Panc1 (cell line): ENCODE data around the gene HMGA1. TPM values are rescaled to one million over a fixed set of nuclear protein-coding genes. Genes with fewer than 3 reads are reported as not detected.

Source experiments
- ATAC-seq: fragments of 200-7000 bp; cut with Tn5 transposase; 2 replicates; pipeline ENCODE4 v1.9.1; 2020; ENCODE audit warnings: mild to moderate bottlenecking, moderate library complexity
- BruUV-seq: library from RNA; stranded (reverse); fragments of 400-500 nt; replicated peaks from 2 replicates; lab custom pipeline; 2021; lab: Mats Ljungman, UMichigan
- CTCF ChIA-PET: fragments of 300-600 bp; sonication (Branson Sonifier 250); formaldehyde crosslinking; loops from one replicate; lab custom pipeline; 2022; ENCODE audit warnings: antibody characterized with exemption; lab: Charles Lee
- POLR2A ChIA-PET: fragments of 300-600 bp; sonication (Branson Sonifier 250); formaldehyde crosslinking; loops from one replicate; lab custom pipeline; 2022; ENCODE audit warnings: antibody characterized with exemption; lab: Charles Lee
- DNase-seq: peaks from one replicate; pipeline ENCODE4 v3.0.0-alpha.2; 2010; ENCODE audit warnings: low read depth, low spot score
- H3K27ac ChIP-seq: 2 replicates; pipeline ENCODE4 v1.5.1; 2011; ENCODE audit warnings: mild to moderate bottlenecking, low read length, inconsistent platforms
- H3K27me3 ChIP-seq: fragments of 200-500 bp; sonication (Bioruptor generic); 2 replicates; pipeline ENCODE4 v1.6.0; 2014; ENCODE audit warnings: low read length, inconsistent platforms; ENCODE audit not compliant: control insufficient read depth, insufficient read depth
- H3K36me3 ChIP-seq: fragments of 200-500 bp; sonication (Bioruptor generic); 2 replicates; pipeline ENCODE4 v1.5.1; 2014; ENCODE audit warnings: inconsistent platforms, mild to moderate bottlenecking, low read length, moderate library complexity; ENCODE audit not compliant: control insufficient read depth, insufficient read depth
- H3K4me1 ChIP-seq: 2 replicates; pipeline ENCODE4 v1.5.1; 2011; ENCODE audit warnings: inconsistent platforms, mild to moderate bottlenecking, low read length, moderate library complexity; ENCODE audit not compliant: control insufficient read depth, insufficient read depth
- H3K4me3 ChIP-seq, 2 experiments: 2 replicates each; pipeline ENCODE4 v1.5.1; 2011 to 2012; ENCODE audit warnings: low read depth in 2 of 2, low read length in 2 of 2, mild to moderate bottlenecking in 2 of 2, inconsistent platforms in 1 of 2, moderate library complexity in 1 of 2
- H3K9me3 ChIP-seq: fragments of 200-500 bp; sonication (Bioruptor generic); 2 replicates; pipeline ENCODE4 v1.5.1; 2014; ENCODE audit warnings: low read depth, mild to moderate bottlenecking, inconsistent platforms, low read length, moderate library complexity; ENCODE audit not compliant: control insufficient read depth, insufficient read depth
- POLR2AphosphoS5 ChIP-seq: IDR thresholded peaks from 2 replicates; pipeline ENCODE4 v1.6.1; 2012; ENCODE audit warnings: mild to moderate bottlenecking, low read depth, low read length, moderate library complexity
- SIN3A ChIP-seq: IDR thresholded peaks from 2 replicates; pipeline ENCODE4 v1.6.1; 2012; ENCODE audit warnings: low read depth, mild to moderate bottlenecking, low read length, moderate library complexity, borderline replicate concordance; ENCODE audit not compliant: insufficient read depth
- TCF7L2 ChIP-seq: IDR thresholded peaks from 2 replicates; pipeline ENCODE4 v1.6.1; 2011; ENCODE audit warnings: mild to moderate bottlenecking, low read depth, low read length, inconsistent platforms
- in situ Hi-C: cut with HindIII; loops from 2 replicates; pipeline ENCODE4 v1.10.0; 2016; ENCODE audit warnings: low sequenced_read_pairs, low pct_unique_long_range_greater_than_20kb
- intact Hi-C: fragments of 100-400 bp; cut with micrococcal nuclease; formaldehyde crosslinking; loops from one replicate; pipeline ENCODE4 v1.10.0; 2022; ENCODE audit not compliant: unreplicated experiment
- total RNA-seq: library from RNA; stranded (reverse); gene quantifications from one replicate; pipeline ENCODE4 v1.2.1, GENCODE V29; 2021; ENCODE audit not compliant: unreplicated experiment
- TF ChIP-seq, protein P1 (sequence below): fragments of 450-650 bp; IDR thresholded peaks from 2 replicates; pipeline ENCODE4 v1.5.1; 2017; ENCODE audit warnings: mild to moderate bottlenecking
- TF ChIP-seq, protein P2 (sequence below), 2 experiments: IDR thresholded peaks; 2 replicates each; pipeline ENCODE4 v1.6.1; 2011 to 2012; ENCODE audit warnings: low read depth in 2 of 2, control low read depth in 1 of 2, low read length in 1 of 2, mild to moderate bottlenecking in 1 of 2, moderate library complexity in 1 of 2; ENCODE audit not compliant: insufficient read depth in 1 of 2

Gene HMGA1
- total RNA-seq, 1 experiment from 2014 or later = 444 TPM

DNA sequence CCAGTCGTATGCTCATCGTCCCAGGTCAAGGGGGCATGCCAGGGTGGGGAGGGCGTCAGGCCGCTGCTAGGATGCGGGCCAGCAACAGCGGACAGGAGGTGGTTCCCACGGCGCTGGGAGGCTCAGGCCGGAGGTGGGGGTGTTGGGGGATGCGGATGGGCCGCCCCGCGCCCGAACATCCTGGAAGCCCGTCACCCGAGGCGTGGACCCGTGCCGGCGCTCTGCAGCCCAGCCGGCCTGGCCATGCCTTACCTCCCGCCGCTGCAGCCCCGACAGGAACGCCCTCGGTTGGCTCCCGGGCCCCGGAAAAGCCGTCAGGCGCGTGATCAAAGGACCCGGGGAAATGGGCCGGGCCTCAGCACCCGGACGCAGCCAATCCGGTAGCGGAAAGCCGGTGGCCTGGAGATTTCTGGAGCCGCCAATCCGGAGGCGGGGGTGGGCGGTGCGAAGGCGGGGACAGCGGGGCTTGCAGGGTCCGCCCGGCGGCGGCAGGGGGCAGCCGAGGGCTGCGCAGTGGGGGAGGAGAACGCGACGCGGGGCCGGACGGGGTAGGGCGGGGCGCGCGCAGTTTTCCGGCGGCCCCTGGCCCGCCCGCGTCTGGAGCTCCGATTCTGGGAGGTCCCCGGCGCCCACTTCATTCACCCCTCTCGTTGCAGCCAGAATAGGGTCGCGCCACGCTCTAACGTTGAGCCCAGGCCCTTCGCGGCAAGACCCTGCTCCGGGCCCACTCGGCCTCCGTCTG, 12.2 kb downstream of the HMGA1 start, which contains the start of gene SMIM29:
Gene SMIM29 (minus strand): TSS at position 280 of the 742 bp plus-strand sequence. CDS start 1,215 bp downstream, outside the sequence.
- CTCF ChIA-PET = interaction anchor here (0.6 to 3.7 kb wide), 5 partner anchors 8 to 468 kb away, joined by 3 to 21 read pairs (median 5); no protein-coding TSS in a partner anchor
- H3K9me3 ChIP-seq = no peaks in the 10 kb centered on the region
- H3K4me3 ChIP-seq = peak within 1 kb of the TSS; percentile 51 to 91
- DNase-seq = no peak
- POLR2A ChIA-PET = interaction anchor here (0.8 kb wide), 1 partner anchor 138 kb away, joined by 3 read pairs; no protein-coding TSS in a partner anchor
- no peaks in the 10 kb centered on the region for H3K36me3 ChIP-seq
- peaks cover 47% of the 10 kb centered on the region for H3K4me1 ChIP-seq
- H3K27ac ChIP-seq = peak within 1 kb of the TSS; percentile 89
- intact Hi-C loops = loop anchor here (5.0 kb wide), 2 partner anchors 168 to 358 kb away; no protein-coding TSS in a partner anchor
- in situ Hi-C loops = no loop called here
- ATAC-seq = peak; percentile 73
- no peaks in the 10 kb centered on the region for H3K27me3 ChIP-seq
- no TSS peak for BruUV-seq
- peak; percentile 41; the same call in 1 of the 2 replicates for TF ChIP-seq SIN3A
- TF ChIP-seq POLR2AphosphoS5 = peak; percentile 67
- TF ChIP-seq, protein P1, sequence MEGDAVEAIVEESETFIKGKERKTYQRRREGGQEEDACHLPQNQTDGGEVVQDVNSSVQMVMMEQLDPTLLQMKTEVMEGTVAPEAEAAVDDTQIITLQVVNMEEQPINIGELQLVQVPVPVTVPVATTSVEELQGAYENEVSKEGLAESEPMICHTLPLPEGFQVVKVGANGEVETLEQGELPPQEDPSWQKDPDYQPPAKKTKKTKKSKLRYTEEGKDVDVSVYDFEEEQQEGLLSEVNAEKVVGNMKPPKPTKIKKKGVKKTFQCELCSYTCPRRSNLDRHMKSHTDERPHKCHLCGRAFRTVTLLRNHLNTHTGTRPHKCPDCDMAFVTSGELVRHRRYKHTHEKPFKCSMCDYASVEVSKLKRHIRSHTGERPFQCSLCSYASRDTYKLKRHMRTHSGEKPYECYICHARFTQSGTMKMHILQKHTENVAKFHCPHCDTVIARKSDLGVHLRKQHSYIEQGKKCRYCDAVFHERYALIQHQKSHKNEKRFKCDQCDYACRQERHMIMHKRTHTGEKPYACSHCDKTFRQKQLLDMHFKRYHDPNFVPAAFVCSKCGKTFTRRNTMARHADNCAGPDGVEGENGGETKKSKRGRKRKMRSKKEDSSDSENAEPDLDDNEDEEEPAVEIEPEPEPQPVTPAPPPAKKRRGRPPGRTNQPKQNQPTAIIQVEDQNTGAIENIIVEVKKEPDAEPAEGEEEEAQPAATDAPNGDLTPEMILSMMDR = peak; percentile 98
- TF ChIP-seq TCF7L2 = peak; percentile 99
- TF ChIP-seq, protein P2, sequence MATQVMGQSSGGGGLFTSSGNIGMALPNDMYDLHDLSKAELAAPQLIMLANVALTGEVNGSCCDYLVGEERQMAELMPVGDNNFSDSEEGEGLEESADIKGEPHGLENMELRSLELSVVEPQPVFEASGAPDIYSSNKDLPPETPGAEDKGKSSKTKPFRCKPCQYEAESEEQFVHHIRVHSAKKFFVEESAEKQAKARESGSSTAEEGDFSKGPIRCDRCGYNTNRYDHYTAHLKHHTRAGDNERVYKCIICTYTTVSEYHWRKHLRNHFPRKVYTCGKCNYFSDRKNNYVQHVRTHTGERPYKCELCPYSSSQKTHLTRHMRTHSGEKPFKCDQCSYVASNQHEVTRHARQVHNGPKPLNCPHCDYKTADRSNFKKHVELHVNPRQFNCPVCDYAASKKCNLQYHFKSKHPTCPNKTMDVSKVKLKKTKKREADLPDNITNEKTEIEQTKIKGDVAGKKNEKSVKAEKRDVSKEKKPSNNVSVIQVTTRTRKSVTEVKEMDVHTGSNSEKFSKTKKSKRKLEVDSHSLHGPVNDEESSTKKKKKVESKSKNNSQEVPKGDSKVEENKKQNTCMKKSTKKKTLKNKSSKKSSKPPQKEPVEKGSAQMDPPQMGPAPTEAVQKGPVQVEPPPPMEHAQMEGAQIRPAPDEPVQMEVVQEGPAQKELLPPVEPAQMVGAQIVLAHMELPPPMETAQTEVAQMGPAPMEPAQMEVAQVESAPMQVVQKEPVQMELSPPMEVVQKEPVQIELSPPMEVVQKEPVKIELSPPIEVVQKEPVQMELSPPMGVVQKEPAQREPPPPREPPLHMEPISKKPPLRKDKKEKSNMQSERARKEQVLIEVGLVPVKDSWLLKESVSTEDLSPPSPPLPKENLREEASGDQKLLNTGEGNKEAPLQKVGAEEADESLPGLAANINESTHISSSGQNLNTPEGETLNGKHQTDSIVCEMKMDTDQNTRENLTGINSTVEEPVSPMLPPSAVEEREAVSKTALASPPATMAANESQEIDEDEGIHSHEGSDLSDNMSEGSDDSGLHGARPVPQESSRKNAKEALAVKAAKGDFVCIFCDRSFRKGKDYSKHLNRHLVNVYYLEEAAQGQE (IDR thresholded peaks at IDR 0.05; ENCODE audit: insufficient read depth in 1 of 2, low read depth in 2 of 2, low read length in 1 of 2) = no peak

DNA sequence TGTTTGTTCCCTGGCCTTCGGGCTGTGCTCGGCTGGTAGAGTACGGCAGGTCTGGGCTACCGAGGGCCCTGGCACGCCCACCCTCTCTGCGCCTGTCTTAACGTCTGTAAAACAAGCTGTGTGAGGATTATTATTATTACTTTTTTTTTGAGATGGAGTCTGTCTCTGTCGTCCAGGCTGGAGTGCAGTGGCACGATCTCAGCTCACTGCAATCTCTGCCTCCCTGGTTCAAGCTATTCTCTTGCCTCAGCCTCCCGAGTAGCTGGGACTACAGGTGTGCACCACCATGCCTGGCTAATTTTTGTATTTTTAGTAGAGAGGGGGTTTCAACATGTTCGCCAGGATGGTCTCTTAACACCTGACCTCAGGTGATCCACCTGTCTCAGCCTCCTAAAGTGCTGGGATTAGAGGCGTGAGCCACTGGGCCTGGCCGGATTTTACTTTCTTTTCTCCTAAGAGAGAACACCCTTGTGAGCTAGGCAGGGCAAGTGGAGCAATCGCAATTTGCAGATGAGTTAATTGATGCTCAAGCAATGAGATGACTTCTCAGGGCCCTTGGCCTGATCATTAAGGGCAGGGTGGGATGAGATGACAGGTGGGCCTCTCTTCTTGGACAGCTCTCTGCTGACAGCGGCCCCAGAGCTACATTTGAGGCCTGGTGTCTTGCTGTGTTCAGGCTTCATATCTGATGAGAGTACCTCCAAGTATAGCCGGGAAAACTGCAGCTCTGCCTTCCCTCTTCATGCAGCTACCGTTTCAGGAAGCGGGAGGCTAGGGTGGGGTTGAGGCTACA, 13.0 kb downstream of the HMGA1 start:
- POLR2A ChIA-PET = interaction anchor here (0.6 to 0.8 kb wide), 2 partner anchors 138 to 243 kb away, joined by 3 read pairs; no protein-coding TSS in a partner anchor
- no TSS peak for BruUV-seq
- Histone ChIP-seq H3K4me1 (peaks cover 39% of the 10 kb centered on the region), H3K27me3 (no peaks in the 10 kb centered on the region), H3K27ac (peak overlapping the region; percentile 85), H3K4me3 (peak overlapping the region; percentile 51 to 91), H3K9me3 (no peaks in the 10 kb centered on the region), H3K36me3 (no peaks in the 10 kb centered on the region)
- ATAC-seq = peak; percentile 31
- no peak for DNase-seq
- TF ChIP-seq, protein P1 = no peak
- TF ChIP-seq SIN3A = no peak
- no peak for TF ChIP-seq POLR2AphosphoS5
- TF ChIP-seq TCF7L2 = no peak
- TF ChIP-seq, protein P2 (IDR thresholded peaks at IDR 0.05; ENCODE audit: insufficient read depth in 1 of 2, low read depth in 2 of 2, low read length in 1 of 2) = no peak
- in situ Hi-C loops (no loop called here), intact Hi-C loops (loop anchor here (5.0 kb wide), 2 partner anchors 168 to 358 kb away; no protein-coding TSS in a partner anchor)
- CTCF ChIA-PET = interaction anchor here (0.6 to 3.7 kb wide), 5 partner anchors 54 to 505 kb away, joined by 3 to 21 read pairs (median 6); no protein-coding TSS in a partner anchor
